Measurements from ENCODE around the gene ANO4. TPM values are rescaled to one million over a fixed set of nuclear protein-coding genes. Genes with fewer than 3 reads are reported as not detected.
"Not testable (repeated sequence)": the region's sequence is repeated elsewhere in the genome, so short reads cannot be mapped to it uniquely, and the experiment has no call there.

The ANO4 gene
- total RNA-seq, 1 donor from 2014 or later: not detected

- DNase-seq (ENCODE audit: low spot score): no peak
- H3K27me3 Mint-ChIP-seq (ENCODE audit: insufficient read depth): peaks cover 4% of the 10 kb centered on the region
- no peaks in the 10 kb centered on the region for H3K36me3 Mint-ChIP-seq (ENCODE audit: low read depth)
- no peaks in the 10 kb centered on the region for H3K9me3 Mint-ChIP-seq
- intact Hi-C loops (cut with micrococcal nuclease): no loop called here
- H3K27ac Mint-ChIP-seq: no peak overlapping the region
- H3K4me3 Mint-ChIP-seq: no peak overlapping the region
- H3K4me1 Mint-ChIP-seq (ENCODE audit: low read depth): no peaks in the 10 kb centered on the region
These were observed 292.0 kb downstream of the ANO4 start for GRCh38 chr12:101086490-101087135.

GRCh38 chr12:101087920-101088319, 293.3 kb downstream of the ANO4 start:
- H3K4me3 Mint-ChIP-seq: no peak overlapping the region

GRCh38 chr12:101089271-101089670, 294.7 kb downstream of the ANO4 start:
- intact Hi-C loops (cut with micrococcal nuclease): no loop called here
- H3K27me3 Mint-ChIP-seq (ENCODE audit: insufficient read depth): peaks cover 3% of the 10 kb centered on the region
- no peaks in the 10 kb centered on the region for H3K36me3 Mint-ChIP-seq (ENCODE audit: low read depth)
- H3K4me1 Mint-ChIP-seq (ENCODE audit: low read depth): no peaks in the 10 kb centered on the region
- DNase-seq (ENCODE audit: low spot score): no peak
- H3K9me3 Mint-ChIP-seq: no peaks in the 10 kb centered on the region
- no peak overlapping the region for H3K27ac Mint-ChIP-seq
- H3K4me3 Mint-ChIP-seq: no peak overlapping the region

More at GRCh38 chr12:101087920-101088319, 293.3 kb downstream of the ANO4 start:
- Mint-ChIP-seq H3K4me1 (ENCODE audit: low read depth) (no peaks in the 10 kb centered on the region), H3K27me3 (ENCODE audit: insufficient read depth) (peaks cover 4% of the 10 kb centered on the region), H3K27ac (no peak overlapping the region), H3K36me3 (ENCODE audit: low read depth) (no peaks in the 10 kb centered on the region), H3K9me3 (no peaks in the 10 kb centered on the region)
- intact Hi-C loops (cut with micrococcal nuclease): no loop called here
- no peak for DNase-seq (ENCODE audit: low spot score)

GRCh38 chr12:101090222-101090621, 295.6 kb downstream of the ANO4 start:
- DNase-seq (ENCODE audit: low spot score); H3K36me3 Mint-ChIP-seq (ENCODE audit: low read depth); H3K4me1 Mint-ChIP-seq (ENCODE audit: low read depth); H3K27me3 Mint-ChIP-seq (ENCODE audit: insufficient read depth); H3K9me3 Mint-ChIP-seq; H3K27ac Mint-ChIP-seq; intact Hi-C loops (cut with micrococcal nuclease); H3K4me3 Mint-ChIP-seq: not testable (repeated sequence)

DNA sequence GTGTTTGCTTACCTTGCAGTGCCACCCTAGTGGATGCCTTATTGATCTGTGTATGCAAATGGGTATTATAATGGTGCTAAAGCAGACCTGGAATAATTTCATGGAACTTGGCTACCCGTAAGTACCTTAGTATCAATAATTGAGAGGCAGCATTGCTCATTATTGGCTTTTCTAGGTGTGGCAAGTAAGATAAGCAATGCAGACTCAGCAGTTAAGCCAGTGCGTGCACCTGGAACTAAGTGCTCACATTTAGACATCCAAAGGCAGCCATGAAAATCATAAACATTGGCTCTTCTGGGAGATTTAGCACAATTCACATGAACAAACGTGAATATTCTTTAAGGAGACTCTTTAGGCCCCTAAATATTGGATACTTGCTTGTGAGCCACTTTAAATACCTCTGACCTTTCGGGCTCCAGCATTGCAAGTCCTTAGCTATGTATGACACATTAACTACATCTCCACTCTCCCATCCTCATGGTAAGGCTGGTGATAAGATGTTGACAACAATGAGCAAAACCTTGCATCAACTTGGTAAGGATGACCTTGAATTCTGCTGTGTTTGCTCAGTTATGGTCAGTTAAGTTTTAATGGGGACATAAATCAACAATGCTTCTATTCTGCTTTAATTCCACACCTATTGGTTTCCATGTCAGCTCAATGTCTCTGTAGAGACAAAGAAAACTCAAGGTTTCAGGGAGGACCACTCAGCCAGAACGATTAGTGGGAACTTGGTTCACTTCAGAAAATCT, 303.4 kb downstream of the ANO4 start:
- intact Hi-C loops (cut with micrococcal nuclease): no loop called here
- peaks cover 3% of the 10 kb centered on the region for H3K27me3 Mint-ChIP-seq (ENCODE audit: insufficient read depth)

GRCh38 chr12:101107032-101107763, 312.6 kb downstream of the ANO4 start:
- DNase-seq (ENCODE audit: low spot score): no peak
- H3K27me3 Mint-ChIP-seq (ENCODE audit: insufficient read depth): no peaks in the 10 kb centered on the region
- H3K4me1 Mint-ChIP-seq (ENCODE audit: low read depth): no peaks in the 10 kb centered on the region
- H3K4me3 Mint-ChIP-seq: no peak overlapping the region
- H3K36me3 Mint-ChIP-seq (ENCODE audit: low read depth): no peaks in the 10 kb centered on the region
- no peaks in the 10 kb centered on the region for H3K9me3 Mint-ChIP-seq
- no peak overlapping the region for H3K27ac Mint-ChIP-seq
- intact Hi-C loops (cut with micrococcal nuclease): no loop called here

More for the DNA sequence above, 303.4 kb downstream of the ANO4 start:
- H3K27ac Mint-ChIP-seq: no peak overlapping the region
- no peaks in the 10 kb centered on the region for H3K9me3 Mint-ChIP-seq
- no peaks in the 10 kb centered on the region for H3K4me1 Mint-ChIP-seq (ENCODE audit: low read depth)
- H3K36me3 Mint-ChIP-seq (ENCODE audit: low read depth): no peaks in the 10 kb centered on the region
- DNase-seq (ENCODE audit: low spot score): no peak
- H3K4me3 Mint-ChIP-seq: no peak overlapping the region

GRCh38 chr12:101108130-101108529, 313.6 kb downstream of the ANO4 start:
- Mint-ChIP-seq H3K4me3 (no peak overlapping the region), H3K4me1 (ENCODE audit: low read depth) (no peaks in the 10 kb centered on the region), H3K9me3 (no peaks in the 10 kb centered on the region), H3K27me3 (ENCODE audit: insufficient read depth) (no peaks in the 10 kb centered on the region), H3K27ac (no peak overlapping the region), H3K36me3 (ENCODE audit: low read depth) (no peaks in the 10 kb centered on the region)
- DNase-seq (ENCODE audit: low spot score): no peak
- intact Hi-C loops (cut with micrococcal nuclease): no loop called here

DNA sequence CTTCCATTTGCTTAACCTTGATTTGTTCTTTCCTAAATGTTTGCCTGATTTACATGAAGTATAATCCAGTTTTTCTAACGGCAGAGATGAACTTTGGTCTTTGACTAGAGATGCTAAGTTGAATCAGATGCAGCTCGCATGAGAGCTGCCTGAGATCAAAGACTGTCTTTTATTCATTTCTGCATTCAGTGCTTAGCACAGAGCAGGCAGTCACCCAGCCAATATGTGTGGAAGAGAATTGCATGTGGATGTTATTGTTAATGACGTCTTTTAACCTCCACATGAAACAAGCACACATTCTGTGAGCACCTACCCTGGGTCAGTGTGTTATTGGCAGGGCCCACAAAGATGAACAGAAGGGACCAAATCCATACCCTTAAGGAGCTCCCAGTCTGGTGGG, 316.3 kb downstream of the ANO4 start:
- Mint-ChIP-seq H3K36me3 (ENCODE audit: low read depth) (no peaks in the 10 kb centered on the region), H3K27me3 (ENCODE audit: insufficient read depth) (no peaks in the 10 kb centered on the region), H3K4me3 (no peak overlapping the region), H3K9me3 (no peaks in the 10 kb centered on the region), H3K4me1 (ENCODE audit: low read depth) (no peaks in the 10 kb centered on the region), H3K27ac (no peak overlapping the region)
- intact Hi-C loops (cut with micrococcal nuclease): no loop called here
- no peak for DNase-seq (ENCODE audit: low spot score)

DNA sequence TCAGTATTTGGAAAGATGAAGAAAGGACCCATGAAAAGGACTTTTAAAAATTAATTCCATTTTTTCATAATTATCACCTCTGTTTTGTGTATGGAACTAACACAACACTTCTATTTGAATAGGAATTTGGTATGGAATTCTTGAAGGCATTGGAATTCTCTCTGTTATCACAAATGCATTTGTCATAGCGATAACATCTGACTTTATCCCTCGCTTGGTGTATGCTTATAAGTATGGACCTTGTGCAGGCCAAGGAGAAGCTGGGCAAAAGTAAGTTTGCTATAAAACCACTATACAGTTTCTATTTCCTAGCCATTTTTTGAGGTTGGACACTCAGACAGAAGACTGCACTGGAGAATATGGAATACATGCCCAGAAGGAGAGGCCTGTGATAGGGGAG, 316.9 kb downstream of the ANO4 start:
- H3K36me3 Mint-ChIP-seq (ENCODE audit: low read depth): no peaks in the 10 kb centered on the region
- no peaks in the 10 kb centered on the region for H3K27me3 Mint-ChIP-seq (ENCODE audit: insufficient read depth)
- no peaks in the 10 kb centered on the region for H3K4me1 Mint-ChIP-seq (ENCODE audit: low read depth)
- H3K27ac Mint-ChIP-seq: no peak overlapping the region
- H3K9me3 Mint-ChIP-seq: no peaks in the 10 kb centered on the region
- no peak for DNase-seq (ENCODE audit: low spot score)
- no peak overlapping the region for H3K4me3 Mint-ChIP-seq
- intact Hi-C loops (cut with micrococcal nuclease): no loop called here

- Mint-ChIP-seq H3K27me3 (ENCODE audit: insufficient read depth) (no peaks in the 10 kb centered on the region), H3K4me1 (ENCODE audit: low read depth) (no peaks in the 10 kb centered on the region), H3K27ac (no peak overlapping the region), H3K36me3 (ENCODE audit: low read depth) (no peaks in the 10 kb centered on the region), H3K4me3 (no peak overlapping the region), H3K9me3 (no peaks in the 10 kb centered on the region)
- DNase-seq (ENCODE audit: low spot score): no peak
- intact Hi-C loops (cut with micrococcal nuclease): no loop called here
These were observed 320.8 kb downstream of the ANO4 start for GRCh38 chr12:101115326-101115725.

GRCh38 chr12:101116911-101117310, 322.3 kb downstream of the ANO4 start:
- no peaks in the 10 kb centered on the region for H3K4me1 Mint-ChIP-seq (ENCODE audit: low read depth)
- H3K4me3 Mint-ChIP-seq: no peak overlapping the region
- no peak for DNase-seq (ENCODE audit: low spot score)
- no peaks in the 10 kb centered on the region for H3K27me3 Mint-ChIP-seq (ENCODE audit: insufficient read depth)
- intact Hi-C loops (cut with micrococcal nuclease): no loop called here
- no peaks in the 10 kb centered on the region for H3K9me3 Mint-ChIP-seq
- no peaks in the 10 kb centered on the region for H3K36me3 Mint-ChIP-seq (ENCODE audit: low read depth)
- no peak overlapping the region for H3K27ac Mint-ChIP-seq

DNA sequence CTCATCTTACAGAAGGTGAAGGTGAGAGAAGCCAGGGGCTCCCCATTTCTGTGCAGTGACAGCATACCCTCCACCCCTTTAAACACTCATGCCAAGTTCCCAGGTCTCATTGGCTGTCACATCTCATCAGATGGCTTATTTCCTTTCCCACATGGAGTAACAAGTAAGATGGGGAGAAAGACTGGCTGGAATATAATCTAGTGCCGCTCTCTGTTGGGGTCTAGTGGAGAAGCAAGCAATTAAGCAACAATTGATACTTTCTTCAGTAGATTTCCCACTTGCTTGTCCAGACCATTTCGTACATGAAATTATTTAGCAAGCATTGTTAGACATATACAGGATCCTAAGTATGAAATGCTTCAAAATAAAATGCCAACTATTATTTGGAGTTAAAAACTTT, 323.3 kb downstream of the ANO4 start:
- intact Hi-C loops (cut with micrococcal nuclease): no loop called here
- no peak overlapping the region for H3K4me3 Mint-ChIP-seq
- DNase-seq (ENCODE audit: low spot score): no peak
- no peaks in the 10 kb centered on the region for H3K4me1 Mint-ChIP-seq (ENCODE audit: low read depth)
- no peaks in the 10 kb centered on the region for H3K9me3 Mint-ChIP-seq
- no peaks in the 10 kb centered on the region for H3K27me3 Mint-ChIP-seq (ENCODE audit: insufficient read depth)
- no peaks in the 10 kb centered on the region for H3K36me3 Mint-ChIP-seq (ENCODE audit: low read depth)
- no peak overlapping the region for H3K27ac Mint-ChIP-seq

DNA sequence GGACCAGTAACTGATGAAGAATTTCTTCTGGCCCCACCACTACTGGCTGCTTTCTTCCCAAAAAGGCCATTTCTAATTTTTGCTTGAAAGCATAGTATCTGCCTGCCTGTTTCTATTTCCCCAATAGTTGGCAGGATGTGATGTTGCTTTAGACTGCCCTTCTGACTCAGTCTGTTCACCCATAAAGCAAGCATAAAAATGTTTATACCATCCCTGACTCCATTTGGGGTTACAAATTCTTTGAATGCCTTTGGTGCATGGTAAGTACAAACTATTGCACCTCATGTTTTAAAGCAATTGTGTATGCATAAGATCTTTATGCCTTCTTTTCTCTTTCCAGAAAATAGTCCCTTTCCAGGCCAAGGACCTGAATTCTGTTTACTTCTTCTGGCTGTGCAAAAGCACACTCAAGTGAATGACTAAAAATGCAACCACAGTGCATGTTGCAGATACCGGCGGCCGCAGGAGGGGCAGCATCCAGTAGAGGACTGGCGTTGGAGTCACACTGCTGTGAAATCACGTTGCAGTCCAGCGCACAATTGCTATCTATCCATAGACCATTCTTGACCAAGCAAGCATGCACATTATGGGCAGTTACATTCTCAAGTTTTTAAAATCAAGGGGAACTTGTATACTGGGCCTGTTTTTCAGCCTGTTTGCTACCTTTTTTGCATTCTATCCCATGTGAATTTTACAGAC, 333.1 kb downstream of the ANO4 start:
- H3K27me3 Mint-ChIP-seq (ENCODE audit: insufficient read depth): peaks cover 1% of the 10 kb centered on the region
- H3K36me3 Mint-ChIP-seq (ENCODE audit: low read depth): no peaks in the 10 kb centered on the region

More for the DNA sequence above, 333.1 kb downstream of the ANO4 start:
- no peak overlapping the region for H3K27ac Mint-ChIP-seq
- no peaks in the 10 kb centered on the region for H3K4me1 Mint-ChIP-seq (ENCODE audit: low read depth)
- no peaks in the 10 kb centered on the region for H3K9me3 Mint-ChIP-seq
- intact Hi-C loops (cut with micrococcal nuclease): no loop called here
- H3K4me3 Mint-ChIP-seq: no peak overlapping the region
- DNase-seq (ENCODE audit: low spot score): no peak

Measured in activated T-helper 1 cell treated with anti-CD3 and anti-CD28 coated beads, Interleukin-12 subunit alpha, Interleukin-12 subunit beta, Interleukin-2, Interleukin-4 antibody, amounts not matched to agents 30 ng/mL and 10 ng/mL and 1 ng/mL, durations not matched to agents 14 hours and 24 hours and 36 hours (primary cell).